Mesothelial cell of epicardium (in vitro differentiated cells): Measurements from ENCODE around the gene RBM38. TPM values are rescaled to one million over a fixed set of nuclear protein-coding genes. Genes with fewer than 3 reads are reported as not detected.
"Not testable (repeated sequence)": the region's sequence is repeated elsewhere in the genome, so short reads cannot be mapped to it uniquely, and the experiment has no call there.

Experiments used
- DNase-seq, 2 experiments: peaks; one replicate each; pipeline ENCODE4 v3.0.0; 2021; ENCODE audit warnings: low spot score in 2 of 2; ENCODE audit not compliant: unreplicated experiment in 2 of 2
- H3K27ac Mint-ChIP-seq: 2 replicates; pipeline ENCODE4 v1.8.0; 2021; ENCODE audit warnings: mixed read lengths
- H3K27me3 Mint-ChIP-seq: 2 replicates; pipeline ENCODE4 v1.8.0; 2021; ENCODE audit warnings: low read depth, mixed read lengths
- H3K36me3 Mint-ChIP-seq: 2 replicates; pipeline ENCODE4 v1.8.0; 2021; ENCODE audit warnings: mixed read lengths
- H3K4me1 Mint-ChIP-seq: 2 replicates; pipeline ENCODE4 v1.8.0; 2021; ENCODE audit warnings: mixed read lengths
- H3K4me3 Mint-ChIP-seq: 2 replicates; pipeline ENCODE4 v1.8.0; 2021; ENCODE audit warnings: mild to moderate bottlenecking, moderate library complexity, mixed read lengths
- H3K9me3 Mint-ChIP-seq: 2 replicates; pipeline ENCODE4 v1.8.0; 2021; ENCODE audit warnings: mixed read lengths
- total RNA-seq: library from RNA; stranded (reverse); gene quantifications from 3 replicates; pipeline ENCODE4 v1.2.1, GENCODE V29; 2021
- TF ChIP-seq, protein P1 (sequence below): fragments of 200-600 bp; sonication (generic); IDR thresholded peaks from one replicate; pipeline ENCODE4 v1.5.0; 2021; ENCODE audit warnings: antibody characterized with exemption; ENCODE audit not compliant: unreplicated experiment

RBM38 gene
- total RNA-seq, 1 donor from 2014 or later: 25.6 TPM

DNA sequence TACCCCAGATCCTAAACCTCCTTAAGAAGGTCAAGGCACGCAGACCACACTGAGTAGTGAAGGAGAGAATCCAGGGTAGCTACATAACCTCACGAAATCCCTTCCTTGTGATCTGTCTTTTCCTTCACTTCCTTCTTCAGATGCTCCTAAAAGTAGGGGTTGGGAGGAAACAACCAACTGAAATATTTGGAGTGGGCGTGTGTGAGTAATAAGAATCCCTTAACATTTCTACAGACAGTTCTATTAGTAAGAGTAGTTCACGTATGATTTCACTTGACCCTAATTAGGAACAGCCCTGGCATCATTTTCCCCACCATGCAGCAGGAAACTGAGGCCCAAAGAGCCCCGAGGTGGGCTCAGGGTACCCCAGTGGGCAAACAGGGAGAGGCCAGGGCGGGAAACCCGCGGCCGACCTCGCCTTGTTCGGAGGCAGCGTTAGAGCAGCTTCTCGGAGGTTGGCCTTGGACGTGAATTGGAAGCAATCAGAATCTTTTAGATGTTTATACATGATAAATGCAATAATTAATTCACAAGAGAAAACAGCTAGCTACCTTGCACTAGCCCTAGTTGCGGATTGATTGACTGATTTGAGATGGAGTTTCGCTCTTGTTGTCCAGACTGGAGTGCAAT is 41.0 kb upstream of the RBM38 start:
- Mint-ChIP-seq H3K9me3 (no peaks in the 10 kb centered on the region), H3K27ac (no peak overlapping the region), H3K27me3 (no peaks in the 10 kb centered on the region), H3K36me3 (peaks cover 10% of the 10 kb centered on the region), H3K4me1 (peaks cover 13% of the 10 kb centered on the region), H3K4me3 (peak overlapping the region; percentile 50)
- TF ChIP-seq, protein P1, sequence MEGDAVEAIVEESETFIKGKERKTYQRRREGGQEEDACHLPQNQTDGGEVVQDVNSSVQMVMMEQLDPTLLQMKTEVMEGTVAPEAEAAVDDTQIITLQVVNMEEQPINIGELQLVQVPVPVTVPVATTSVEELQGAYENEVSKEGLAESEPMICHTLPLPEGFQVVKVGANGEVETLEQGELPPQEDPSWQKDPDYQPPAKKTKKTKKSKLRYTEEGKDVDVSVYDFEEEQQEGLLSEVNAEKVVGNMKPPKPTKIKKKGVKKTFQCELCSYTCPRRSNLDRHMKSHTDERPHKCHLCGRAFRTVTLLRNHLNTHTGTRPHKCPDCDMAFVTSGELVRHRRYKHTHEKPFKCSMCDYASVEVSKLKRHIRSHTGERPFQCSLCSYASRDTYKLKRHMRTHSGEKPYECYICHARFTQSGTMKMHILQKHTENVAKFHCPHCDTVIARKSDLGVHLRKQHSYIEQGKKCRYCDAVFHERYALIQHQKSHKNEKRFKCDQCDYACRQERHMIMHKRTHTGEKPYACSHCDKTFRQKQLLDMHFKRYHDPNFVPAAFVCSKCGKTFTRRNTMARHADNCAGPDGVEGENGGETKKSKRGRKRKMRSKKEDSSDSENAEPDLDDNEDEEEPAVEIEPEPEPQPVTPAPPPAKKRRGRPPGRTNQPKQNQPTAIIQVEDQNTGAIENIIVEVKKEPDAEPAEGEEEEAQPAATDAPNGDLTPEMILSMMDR: no peak
- DNase-seq: no peak

DNA sequence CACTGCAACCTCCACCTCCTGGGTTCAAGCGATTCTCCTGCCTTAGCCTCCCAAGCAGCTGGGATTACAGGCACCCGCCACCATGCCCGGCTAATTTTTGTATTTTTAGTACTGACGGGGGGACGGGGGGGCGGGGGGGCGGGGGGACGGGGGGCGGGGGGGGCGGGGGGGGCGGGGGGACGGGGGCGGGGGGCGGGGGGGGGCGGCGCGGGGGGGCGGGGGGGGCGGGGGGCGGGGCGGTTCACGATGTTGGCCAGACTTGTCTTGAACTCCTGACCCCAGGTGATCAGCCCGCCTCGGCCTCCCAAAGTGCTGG is 40.5 kb upstream of the RBM38 start:
- H3K27ac Mint-ChIP-seq: peak overlapping the region; percentile 85
- H3K27me3 Mint-ChIP-seq, H3K9me3 Mint-ChIP-seq, DNase-seq: not testable (repeated sequence)
- peaks cover 13% of the 10 kb centered on the region for H3K4me1 Mint-ChIP-seq
- peaks cover 12% of the 10 kb centered on the region for H3K36me3 Mint-ChIP-seq
- H3K4me3 Mint-ChIP-seq: peak overlapping the region; percentile 86

DNA sequence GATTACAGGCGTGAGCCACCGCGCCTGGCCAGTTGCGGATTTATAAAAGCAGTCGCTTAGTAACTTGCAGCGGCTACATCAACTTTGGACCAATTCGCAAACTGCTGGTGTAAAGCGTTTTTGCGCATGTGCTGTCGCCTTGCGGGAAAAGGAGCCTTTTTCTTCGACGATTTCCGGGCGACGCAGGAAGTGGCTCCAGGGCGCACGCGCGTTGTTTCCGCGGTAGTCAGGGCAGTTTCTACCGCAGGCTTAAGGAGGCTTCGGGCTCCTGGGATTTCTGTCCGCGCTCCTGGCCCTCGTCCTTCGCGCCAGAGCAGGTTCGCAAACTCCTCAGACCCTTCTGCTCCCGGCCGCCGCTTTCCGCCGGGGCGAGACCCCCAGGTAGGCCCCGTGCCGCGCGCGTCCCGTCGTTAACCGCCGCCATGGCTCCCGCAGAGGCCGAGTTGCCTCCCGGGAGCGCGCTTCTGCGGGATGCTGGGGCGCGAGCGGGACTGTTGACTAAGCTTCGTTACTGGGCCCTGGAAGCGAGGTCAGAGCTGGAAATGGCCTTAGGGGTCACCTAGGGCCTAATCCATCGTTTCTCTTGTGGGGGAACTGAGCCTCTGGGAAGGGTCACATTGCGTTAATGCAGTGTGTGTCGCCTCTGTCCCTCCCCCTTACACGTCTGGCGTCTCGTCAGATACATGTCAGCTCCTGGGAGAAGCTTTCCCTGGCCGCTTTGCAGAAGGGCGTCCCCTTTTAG is 40.0 kb upstream of the RBM38 start, which contains the start of gene RAE1:
Gene RAE1 (plus strand): TSS at position 214 of the 742 bp plus-strand sequence. CDS start 2,784 bp downstream, outside the sequence.
- Mint-ChIP-seq H3K27me3 (no peaks in the 10 kb centered on the region), H3K4me3 (peak within 1 kb of the TSS; percentile 86), H3K9me3 (no peaks in the 10 kb centered on the region), H3K36me3 (peaks cover 15% of the 10 kb centered on the region), H3K4me1 (peaks cover 13% of the 10 kb centered on the region), H3K27ac (peak within 1 kb of the TSS; percentile 85)
- TF ChIP-seq, protein P1: no peak
- DNase-seq: peak; percentile 86 to 92

DNA sequence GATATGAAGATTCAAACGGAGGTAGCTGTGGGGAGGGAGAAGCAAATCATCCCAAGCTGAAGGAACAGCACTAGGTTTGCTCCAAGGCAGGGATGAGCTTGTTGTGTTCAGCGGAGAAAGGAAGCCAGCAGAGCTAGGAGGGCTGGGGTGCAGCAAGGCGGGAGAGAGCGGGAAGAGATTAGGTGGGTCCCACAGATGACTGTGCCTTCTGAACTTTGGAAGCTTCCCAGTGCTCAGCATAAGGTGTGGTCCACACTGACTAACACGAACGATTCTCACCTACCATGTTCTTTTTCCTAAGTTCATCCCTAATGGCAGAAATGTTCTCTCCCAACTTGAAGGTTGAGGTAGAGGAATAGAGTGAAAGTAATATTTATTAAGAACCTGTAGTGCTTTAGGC is 38.9 kb upstream of the RBM38 start:
- Mint-ChIP-seq H3K27ac (peak overlapping the region; percentile 77), H3K4me3 (peak overlapping the region; percentile 86), H3K36me3 (peaks cover 19% of the 10 kb centered on the region), H3K9me3 (no peaks in the 10 kb centered on the region), H3K27me3 (no peaks in the 10 kb centered on the region), H3K4me1 (peaks cover 13% of the 10 kb centered on the region)
- TF ChIP-seq, protein P1: no peak
- DNase-seq: no peak

DNA sequence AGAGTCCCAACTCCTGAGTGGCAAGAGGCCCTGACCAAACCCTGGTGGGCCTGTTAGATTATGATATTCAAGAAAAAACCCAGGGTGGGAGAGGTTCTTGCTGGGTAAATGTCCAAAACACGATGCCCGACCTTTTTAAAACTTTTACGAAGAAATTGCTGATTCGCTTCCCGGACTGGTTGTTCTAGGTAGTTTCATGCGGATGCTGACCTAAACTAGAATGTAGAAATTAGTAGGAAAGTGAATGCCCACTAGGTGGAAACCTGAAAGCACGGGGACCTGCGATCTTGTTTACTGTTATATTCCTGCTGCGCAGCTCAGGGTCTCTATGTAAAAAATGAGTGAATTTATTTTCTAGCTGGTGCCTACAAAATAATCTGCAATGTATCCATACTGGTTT is 37.8 kb upstream of the RBM38 start:
- peak overlapping the region; percentile 29 for H3K4me3 Mint-ChIP-seq
- H3K27me3 Mint-ChIP-seq: no peaks in the 10 kb centered on the region
- H3K36me3 Mint-ChIP-seq: peaks cover 19% of the 10 kb centered on the region
- peaks cover 13% of the 10 kb centered on the region for H3K4me1 Mint-ChIP-seq
- no peak overlapping the region for H3K27ac Mint-ChIP-seq
- TF ChIP-seq, protein P1: no peak
- H3K9me3 Mint-ChIP-seq: no peaks in the 10 kb centered on the region
- DNase-seq: no peak

DNA sequence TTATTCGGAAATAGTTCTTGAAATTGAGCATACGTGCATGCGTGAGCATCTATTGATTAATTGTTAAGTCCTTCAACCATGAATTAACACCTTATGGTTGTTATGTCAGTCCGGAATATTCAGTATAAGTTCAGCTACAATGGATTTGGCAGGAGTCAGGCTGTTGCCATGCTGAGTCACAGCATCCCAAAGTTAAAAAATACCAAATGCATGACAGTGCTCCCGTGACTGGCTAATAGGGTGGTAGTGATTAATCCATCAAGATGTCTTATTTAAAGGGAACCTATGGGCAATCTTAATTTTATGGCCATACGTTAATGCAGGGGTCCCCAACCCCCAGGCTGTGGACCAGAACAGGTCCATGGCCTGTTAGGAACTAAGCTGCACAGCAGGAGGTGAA is 29.7 kb upstream of the RBM38 start:
- Mint-ChIP-seq H3K4me3 (no peak overlapping the region), H3K36me3 (peaks cover 18% of the 10 kb centered on the region), H3K4me1 (no peaks in the 10 kb centered on the region), H3K27me3 (no peaks in the 10 kb centered on the region), H3K9me3 (no peaks in the 10 kb centered on the region), H3K27ac (no peak overlapping the region)
- TF ChIP-seq, protein P1: no peak
- DNase-seq: no peak
